ENCODE data around the gene F2.

- TF ChIP-seq CTCF (IDR thresholded peaks at IDR 0.05), result no peak
- TF ChIP-seq POLR2A (IDR thresholded peaks at IDR 0.05; ENCODE audit: low read depth), result no peak
- no peak for TF ChIP-seq EP300 (IDR thresholded peaks at IDR 0.05)
Measured at GRCh38 chr11:46697723-46698122, 21.3 kb upstream of the F2 start.
